Lower leg skin (tissue), 3 donors: Measurements from ENCODE around the gene SWI5.

Experiments used
- CTCF ChIP-seq, 3 donors: fragments of 450-650 bp; IDR thresholded peaks; one replicate each; pipeline ENCODE4 v1.5.1; 2016; ENCODE audit warnings: antibody characterized with exemption in 3 of 3, mild to moderate bottlenecking in 3 of 3, moderate library complexity in 2 of 3
- POLR2A ChIP-seq, 2 donors: fragments of 450-650 bp; IDR thresholded peaks; one replicate each; pipeline ENCODE4 v1.6.1; 2016 to 2017; ENCODE audit warnings: antibody characterized with exemption in 2 of 2, mild to moderate bottlenecking in 1 of 2, moderate library complexity in 1 of 2

- TF ChIP-seq POLR2A (IDR thresholded peaks at IDR 0.05): no peak
- no peak for TF ChIP-seq CTCF (IDR thresholded peaks at IDR 0.05)
These were observed 44.2 kb upstream of the SWI5 start for GRCh38 chr9:128231638-128232527.
